ENCODE measurements around the gene HMG20A.

DNA sequence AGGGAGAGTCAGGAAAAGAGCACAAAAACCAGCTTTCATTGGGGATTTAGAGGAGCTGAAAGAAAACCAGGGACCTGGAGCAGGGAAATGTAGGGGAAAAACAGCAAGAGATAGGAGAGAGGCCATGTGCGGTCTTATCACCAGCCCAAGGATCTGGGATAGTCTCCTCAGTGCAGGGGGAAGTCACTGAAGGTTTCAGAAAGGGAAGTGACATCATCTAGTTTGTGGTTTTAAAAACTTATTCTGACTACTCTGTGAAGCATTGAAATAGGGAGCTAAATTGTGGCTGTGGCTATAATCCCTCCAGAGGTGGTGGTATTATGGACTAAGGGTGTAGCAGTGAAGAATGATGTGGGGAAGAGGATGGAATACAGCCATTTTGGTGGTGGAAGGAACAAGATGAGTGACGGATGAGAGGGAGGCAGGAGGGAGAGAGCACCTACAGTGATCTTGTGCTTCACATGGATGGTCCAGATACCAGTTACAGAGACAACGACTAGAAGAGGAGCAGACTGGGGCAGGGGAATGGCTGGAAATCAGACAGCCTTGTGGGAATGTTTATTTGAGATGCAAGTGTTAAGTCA lies 72.7 kb downstream of the HMG20A start:
- TF ChIP-seq ARNTL (CRISPR knock-in tag; IDR thresholded peaks at IDR 0.05; ENCODE audit: borderline replicate concordance, low read depth): no peak
- no peak for TF ChIP-seq OSR1 (CRISPR knock-in tag; IDR thresholded peaks at IDR 0.05)
- TF ChIP-seq PPARA (CRISPR knock-in tag; IDR thresholded peaks at IDR 0.05; ENCODE audit: borderline replicate concordance): no peak
- TF ChIP-seq, protein P1, sequence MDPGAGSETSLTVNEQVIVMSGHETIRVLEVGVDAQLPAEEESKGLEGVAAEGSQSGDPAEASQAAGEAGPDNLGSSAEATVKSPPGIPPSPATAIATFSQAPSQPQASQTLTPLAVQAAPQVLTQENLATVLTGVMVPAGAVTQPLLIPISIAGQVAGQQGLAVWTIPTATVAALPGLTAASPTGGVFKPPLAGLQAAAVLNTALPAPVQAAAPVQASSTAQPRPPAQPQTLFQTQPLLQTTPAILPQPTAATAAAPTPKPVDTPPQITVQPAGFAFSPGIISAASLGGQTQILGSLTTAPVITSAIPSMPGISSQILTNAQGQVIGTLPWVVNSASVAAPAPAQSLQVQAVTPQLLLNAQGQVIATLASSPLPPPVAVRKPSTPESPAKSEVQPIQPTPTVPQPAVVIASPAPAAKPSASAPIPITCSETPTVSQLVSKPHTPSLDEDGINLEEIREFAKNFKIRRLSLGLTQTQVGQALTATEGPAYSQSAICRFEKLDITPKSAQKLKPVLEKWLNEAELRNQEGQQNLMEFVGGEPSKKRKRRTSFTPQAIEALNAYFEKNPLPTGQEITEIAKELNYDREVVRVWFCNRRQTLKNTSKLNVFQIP (CRISPR knock-in tag; IDR thresholded peaks at IDR 0.05; ENCODE audit: borderline replicate concordance, low read depth): no peak
- no peak for TF ChIP-seq RARB (CRISPR knock-in tag; IDR thresholded peaks at IDR 0.05)
- no peak for TF ChIP-seq CSDC2 (CRISPR knock-in tag; IDR thresholded peaks at IDR 0.05)
- no peak for TF ChIP-seq ZFP30 (CRISPR knock-in tag; IDR thresholded peaks at IDR 0.05)
- no peak for TF ChIP-seq BACH2 (CRISPR knock-in tag; IDR thresholded peaks at IDR 0.05; ENCODE audit: borderline replicate concordance)
- TF ChIP-seq ZFP3 (CRISPR knock-in tag; IDR thresholded peaks at IDR 0.05): no peak
- no peak for TF ChIP-seq ZNF70 (CRISPR knock-in tag; IDR thresholded peaks at IDR 0.05)

All from SK-N-SH treated with all-trans-retinoic acid at 6 μM for 48 hours (cell line).